Activated effector memory CD4-positive, alpha-beta T cell treated with Interleukin-2 at 50 U/mL for 16 hours (primary cell): ENCODE measurements around the gene UTS2.

Experiments used
- DNase-seq: peaks from one replicate; pipeline ENCODE4 v3.0.0-alpha.2; 2020

The UTS2 gene

GRCh38 chr1:7862211-7863060 lies 9.6 kb upstream of the UTS2 start:
- no peak for DNase-seq

DNA sequence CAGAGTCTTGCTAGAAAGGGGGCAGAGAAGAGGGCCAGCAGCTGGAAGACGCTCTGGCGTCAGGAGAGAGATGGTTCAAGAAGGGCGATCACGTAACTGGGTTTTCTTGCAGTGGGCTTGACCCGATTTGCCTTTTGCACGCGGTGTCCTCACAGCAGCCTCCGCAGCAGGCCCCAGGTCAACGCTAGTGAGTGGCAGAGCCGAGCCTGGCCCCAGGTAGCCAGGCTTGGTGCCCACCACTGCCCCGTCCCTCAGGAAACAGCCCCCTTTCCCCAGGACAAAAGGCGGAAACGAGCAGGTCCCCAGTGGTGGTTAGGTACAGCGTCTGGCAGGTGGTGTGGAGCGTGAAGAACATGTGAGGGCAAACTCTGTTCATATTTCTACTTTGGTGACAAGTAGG lies 8.6 kb upstream of the UTS2 start:
- DNase-seq: no peak

DNA sequence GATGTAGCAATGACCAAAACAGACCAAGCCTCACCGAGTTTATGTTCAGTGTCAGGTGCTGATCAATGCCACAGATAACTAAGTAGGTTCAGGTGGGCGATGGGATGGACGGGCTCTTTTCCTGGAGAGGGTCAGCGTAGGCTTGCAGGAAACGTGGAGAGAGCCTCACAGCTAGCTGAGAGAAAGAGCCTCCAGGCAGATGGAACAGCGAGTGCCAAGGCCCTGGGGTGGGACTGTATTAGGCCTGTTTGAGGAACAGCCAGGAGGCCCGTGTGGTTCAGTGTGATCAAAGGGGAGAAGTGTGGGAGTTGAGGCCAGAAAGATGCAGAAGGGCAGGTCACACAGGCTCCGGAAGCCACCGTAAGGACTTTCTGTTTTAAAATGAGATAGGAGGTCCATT lies 7.3 kb upstream of the UTS2 start:
- no peak for DNase-seq

DNA sequence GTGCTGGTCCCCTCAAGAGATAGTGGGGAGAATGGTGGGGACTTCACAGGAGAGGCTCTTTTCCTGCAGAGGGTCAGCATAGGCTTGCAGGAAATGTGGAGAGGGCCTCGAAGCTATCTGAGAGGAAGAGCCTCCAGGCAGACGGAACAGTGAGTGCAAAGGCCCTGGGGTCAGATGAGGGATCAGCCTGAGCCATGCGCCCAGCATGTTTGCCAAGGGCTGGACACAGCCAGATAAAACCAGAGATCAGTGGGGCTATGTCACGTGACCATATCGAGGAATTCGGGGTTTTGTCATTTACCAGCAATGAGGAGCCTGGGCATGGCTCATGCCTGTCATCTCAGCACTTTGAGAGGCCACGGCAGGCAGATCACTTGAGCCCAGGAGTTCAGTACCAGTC lies 6.5 kb upstream of the UTS2 start:
- DNase-seq: no peak

DNA sequence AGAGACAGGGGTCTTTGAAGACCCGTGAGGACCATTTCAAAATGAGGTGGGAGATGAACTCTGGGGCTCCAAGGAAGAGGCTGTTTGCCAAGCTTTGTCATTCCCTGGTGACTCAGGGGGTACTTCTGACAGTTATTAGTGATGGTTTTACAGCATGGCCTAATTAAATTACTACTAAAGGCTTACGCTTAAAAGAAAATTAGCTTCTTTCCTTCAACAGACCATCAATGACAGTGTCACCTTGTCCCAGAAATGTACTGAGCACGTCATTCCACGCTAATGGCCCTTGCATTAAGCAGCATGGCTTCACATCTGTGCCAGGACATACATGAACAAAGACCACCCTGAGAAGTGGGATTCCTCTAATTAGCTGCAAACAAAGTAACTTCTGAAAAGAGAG lies 5.1 kb upstream of the UTS2 start:
- no peak for DNase-seq

DNA sequence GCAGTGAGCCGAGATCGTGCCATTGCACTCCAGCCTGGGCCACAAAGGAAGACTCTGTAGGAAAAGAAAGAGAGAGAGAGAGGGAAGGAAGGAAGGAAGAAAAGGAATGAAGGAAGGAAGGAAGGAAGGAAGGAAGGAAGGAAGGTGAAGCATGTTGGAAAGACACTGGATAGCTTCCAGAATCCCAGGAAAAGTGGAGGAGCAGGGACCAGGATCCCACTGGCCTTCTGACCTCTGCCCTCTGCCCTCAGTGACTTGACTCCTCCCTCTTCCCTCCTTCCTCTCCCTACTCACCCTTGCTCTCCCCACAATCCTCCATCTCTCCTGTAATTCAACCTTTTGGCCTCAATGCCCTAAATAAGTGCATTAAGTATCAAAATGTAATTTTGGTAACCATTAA lies 4.1 kb upstream of the UTS2 start:
- DNase-seq: no peak

DNA sequence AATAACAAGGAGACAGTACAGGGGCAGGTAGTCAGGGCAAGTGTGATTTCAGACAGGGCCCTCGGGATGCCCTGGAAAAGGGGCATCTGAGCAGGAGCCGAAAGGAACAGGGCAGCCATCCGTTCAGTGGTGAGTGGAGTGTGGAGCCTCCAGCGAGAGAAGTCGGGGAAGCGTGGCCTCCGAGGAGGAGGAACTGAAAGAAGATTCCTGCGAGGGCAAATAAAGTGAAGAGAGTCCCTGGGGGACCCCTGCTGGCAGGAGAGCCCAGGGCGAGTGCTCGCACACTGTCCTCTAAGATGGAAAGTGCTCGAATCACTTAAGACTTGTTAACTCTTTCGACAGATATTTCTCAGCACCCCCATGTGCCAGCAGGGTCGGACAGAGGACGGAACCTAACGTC lies 3.5 kb upstream of the UTS2 start:
- DNase-seq: no peak

DNA sequence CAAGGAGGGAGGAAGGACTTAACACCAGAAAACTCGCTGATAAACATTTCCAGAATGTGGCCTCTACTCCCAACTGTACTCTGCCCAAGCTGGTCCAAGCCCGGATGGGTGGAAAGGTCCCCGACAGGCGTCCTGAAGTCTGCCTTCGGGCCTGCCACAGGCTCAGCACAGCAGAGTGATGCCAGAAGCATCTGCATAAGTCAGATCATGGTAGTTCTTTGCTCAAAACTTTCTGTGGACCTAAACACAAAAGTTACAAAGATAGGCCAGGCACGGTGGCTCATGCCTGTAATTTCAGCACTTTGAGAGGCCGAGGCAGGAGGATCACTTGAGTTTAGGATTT lies 790 bp upstream of the UTS2 start:
- no peak for DNase-seq

GRCh38 chr1:7850786-7851185 lies 2.1 kb downstream of the UTS2 start:
- DNase-seq: no peak

GRCh38 chr1:7847599-7847998 lies 5.3 kb downstream of the UTS2 start:
- no peak for DNase-seq

DNA sequence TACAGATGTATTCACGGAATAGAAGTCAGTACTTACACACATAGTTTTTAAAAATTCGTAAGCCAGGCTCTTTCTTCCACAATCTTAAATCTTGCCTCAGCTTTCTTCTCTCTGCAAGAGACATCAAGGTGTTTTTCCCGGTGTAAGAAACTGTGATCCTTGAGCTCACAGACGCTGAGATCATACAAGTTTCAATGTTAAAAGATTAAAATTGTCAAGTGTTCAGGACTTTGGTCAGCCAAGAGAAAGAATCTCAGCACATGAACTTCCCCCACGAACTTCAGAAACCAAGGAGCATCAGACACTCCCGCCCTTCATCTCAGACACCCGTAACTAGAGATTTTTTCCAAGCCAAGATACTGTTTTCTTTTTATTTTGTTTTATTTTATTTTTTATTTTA lies 6.2 kb downstream of the UTS2 start:
- DNase-seq: no peak

DNA sequence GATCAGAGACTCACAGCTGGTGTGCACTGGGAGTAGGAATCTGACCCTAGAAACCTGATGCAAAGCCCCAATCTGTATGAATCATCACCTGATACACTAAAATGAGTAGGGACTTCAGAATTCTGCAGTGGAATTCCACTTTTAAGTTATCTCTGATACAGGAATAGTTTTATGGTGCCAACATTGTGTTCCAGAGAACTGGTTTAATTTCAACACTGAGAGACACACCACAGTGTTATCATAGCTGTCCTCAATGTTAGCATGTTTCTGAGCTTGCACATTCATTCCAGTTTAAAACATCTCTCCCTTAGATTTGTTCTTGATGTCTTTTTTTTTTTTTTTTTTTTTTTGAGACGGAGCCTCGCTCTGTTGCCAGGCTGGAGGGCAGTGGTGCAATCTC lies 7.1 kb downstream of the UTS2 start:
- DNase-seq: no peak

GRCh38 chr1:7842517-7842916 lies 10.3 kb downstream of the UTS2 start:
- DNase-seq: no peak

GRCh38 chr1:7839526-7839925 lies 13.3 kb downstream of the UTS2 start:
- DNase-seq: no peak

DNA sequence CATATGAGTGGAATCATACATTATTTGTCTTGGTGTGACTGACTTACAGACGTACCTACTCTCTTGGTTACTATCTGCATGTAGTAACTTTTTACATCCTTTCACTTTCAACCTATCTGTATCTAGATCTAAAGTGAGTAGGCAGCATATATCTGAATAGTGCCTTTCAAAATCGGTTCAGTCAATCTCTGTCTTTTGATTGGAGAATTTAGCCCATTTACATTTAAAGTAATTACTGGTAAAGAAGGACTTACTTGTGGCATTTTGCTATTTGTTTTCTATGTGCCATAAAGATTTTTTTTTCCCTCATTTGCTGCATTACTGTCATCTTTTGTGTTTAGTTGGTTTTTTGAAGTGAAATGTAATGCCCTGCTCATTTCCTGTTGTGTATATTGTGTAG lies 14.2 kb downstream of the UTS2 start:
- DNase-seq: no peak

DNA sequence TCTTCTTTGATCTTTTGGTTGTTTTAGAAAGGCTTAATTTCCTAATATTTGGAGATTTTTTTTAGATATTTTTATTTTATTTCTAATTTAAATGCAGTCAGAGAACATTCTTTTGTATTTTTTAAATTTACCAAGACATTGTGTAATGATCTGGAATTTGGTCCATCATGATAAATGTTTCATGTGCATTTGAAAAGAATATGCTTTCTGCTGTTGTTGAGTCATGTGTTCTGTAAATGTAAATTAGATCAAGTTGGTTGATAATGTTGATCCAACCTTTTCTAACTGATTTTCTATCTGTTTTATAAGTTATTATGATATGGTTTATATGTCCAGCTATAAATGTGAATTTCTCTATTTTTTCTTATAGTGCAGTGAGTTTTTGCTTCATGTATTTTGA lies 19.8 kb downstream of the UTS2 start:
- DNase-seq: no peak

DNA sequence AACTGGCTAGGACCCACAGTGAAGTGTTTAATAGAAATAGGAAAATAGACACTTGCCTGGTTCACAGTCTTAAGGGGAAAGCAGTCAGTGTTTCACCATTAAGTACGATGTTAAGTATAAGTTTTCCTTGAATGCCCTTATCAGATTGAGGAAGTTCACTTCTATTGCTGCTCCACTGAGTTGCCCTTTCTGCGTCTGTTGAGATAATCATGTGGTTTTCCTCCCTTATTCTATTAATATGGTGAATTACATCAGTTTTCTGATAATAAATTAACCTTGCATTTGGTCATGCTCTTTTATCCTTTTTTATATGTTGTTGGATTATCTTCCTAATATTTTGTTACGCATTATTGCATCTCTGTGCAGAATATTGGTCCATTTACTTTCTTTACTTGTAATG lies 21.4 kb downstream of the UTS2 start:
- no peak for DNase-seq

DNA sequence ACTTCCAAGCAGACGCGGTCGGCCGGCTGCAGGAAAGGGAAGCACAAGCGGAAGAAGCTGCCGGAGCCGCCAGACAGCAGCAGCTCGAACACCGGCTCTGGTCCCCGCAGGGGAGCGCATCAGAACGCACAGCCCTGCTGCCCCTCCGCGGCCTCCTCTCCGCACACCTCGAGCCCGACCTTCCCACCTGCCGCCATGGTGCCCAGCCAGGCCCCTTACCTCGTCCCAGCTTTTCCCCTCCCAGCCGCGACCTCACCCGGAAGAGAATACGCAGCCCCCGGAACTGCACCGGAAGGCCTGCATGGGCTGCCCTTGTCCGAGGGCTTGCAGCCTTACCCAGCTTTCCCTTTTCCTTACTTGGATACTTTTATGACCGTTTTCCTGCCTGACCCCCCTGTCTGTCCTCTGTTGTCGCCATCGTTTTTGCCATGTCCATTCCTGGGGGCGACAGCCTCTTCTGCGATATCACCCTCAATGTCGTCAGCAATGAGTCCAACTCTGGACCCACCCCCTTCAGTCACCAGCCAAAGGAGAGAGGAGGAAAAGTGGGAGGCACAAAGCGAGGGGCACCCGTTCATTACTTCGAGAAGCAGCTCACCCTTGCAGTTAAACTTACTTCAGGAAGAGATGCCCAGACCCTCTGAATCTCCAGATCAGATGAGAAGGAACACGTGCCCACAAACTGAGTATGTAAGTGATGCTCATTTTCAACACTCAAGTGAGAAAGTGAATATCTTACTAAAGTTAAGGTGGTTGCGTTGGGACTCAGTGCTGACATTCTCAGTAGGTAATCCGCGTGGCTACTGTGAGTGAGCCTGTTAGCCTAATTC lies 25.5 kb downstream of the UTS2 start:
- peak; percentile 21 for DNase-seq

DNA sequence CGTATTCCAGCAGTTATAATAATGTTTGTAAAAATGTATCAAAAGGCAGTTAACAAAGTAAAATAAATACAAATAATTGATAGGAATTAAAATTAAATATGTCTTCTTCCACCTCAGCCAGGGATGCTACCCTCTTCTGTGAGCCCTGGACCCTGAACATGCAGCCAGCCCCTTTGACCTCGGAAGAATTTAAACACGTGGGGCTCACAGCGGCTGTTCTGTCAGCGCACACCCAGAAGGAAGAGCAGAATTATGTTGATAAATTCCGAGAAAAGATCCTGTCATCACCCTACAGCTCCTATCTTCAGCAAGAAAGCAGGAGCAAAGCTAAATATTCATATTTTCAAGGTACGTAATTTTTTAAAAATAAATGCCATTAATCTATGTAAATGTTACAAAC lies 26.5 kb downstream of the UTS2 start:
- no peak for DNase-seq

DNA sequence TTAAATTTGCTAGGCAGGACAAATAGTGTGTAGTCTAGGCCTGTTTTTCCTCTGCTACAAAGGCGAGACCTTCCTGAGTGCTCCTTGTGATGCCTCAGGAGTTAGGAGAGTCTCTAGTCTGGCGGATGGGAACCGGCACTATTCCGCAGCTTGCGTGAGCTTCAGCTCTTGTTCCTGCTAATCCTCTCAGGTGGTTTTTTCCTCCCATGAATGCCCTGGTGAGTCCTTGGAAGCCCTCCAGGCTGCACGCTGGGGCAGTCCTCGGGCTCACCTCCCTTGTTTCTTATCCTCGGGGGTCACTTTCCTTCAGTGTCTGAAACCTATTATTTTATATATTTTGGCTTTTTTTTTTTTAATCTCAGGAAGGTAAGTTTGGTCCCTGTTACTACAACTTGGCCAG lies 28.2 kb downstream of the UTS2 start:
- DNase-seq: no peak

DNA sequence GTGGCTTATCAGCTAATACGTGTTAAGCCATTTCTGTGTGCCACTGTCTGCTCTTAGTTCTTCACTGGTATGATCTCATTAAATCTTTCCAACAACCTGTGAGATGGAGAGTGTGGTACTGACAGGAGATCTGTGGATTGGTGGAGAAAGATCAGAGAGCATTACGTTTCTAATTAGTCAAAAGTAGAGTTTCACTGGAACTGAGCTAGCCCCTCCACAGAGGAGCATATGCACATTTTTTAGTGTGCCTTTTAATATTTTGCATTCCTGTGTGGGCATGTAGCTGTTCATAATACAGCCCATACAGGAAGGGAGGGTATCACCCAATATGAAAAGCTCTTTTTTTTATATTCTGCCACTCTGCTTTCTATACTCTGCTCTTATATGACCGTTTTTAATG lies 31.6 kb downstream of the UTS2 start:
- no peak for DNase-seq

DNA sequence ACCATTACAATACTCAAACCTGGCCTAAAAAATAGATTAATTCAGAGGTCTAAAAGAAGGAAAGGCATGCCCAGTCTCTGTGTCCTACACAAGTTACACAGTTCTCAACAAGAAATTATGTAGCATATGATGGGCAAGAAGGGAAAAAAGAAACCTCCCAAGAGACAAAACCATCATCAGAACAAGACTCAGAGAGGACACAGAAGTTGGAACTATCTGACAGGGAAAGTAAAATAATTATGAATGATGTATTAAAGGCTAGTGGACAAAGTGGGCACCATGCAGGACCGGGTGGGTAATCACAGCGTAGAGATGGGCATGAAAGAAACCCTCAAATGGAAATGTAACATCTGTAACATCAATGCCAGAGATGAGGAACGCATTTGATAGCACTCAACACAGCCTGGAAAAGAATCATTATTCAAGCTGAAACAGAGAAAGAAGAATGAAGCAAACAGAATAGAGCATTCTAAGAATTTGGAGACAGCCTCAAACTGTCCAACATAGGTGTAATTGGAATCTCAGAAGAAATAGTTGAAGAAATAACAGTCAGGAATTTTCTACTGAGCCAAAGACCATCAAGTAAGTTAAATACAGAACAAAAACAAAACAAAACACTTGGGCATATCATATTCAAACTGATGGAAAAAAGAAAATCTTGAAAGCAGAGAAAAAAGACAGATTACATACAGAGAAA lies 39.0 kb downstream of the UTS2 start:
- no peak for DNase-seq

- DNase-seq: no peak
Observed at GRCh38 chr1:7811476-7811875, 41.4 kb downstream of the UTS2 start.

GRCh38 chr1:7810395-7810794 lies 42.5 kb downstream of the UTS2 start:
- no peak for DNase-seq
